GM12878 (cell line): ENCODE data around the gene NPR3. TPM values are rescaled to one million over a fixed set of nuclear protein-coding genes. Genes with fewer than 3 reads are reported as not detected.

Source experiments
- ATAC-seq: fragments of 200-7000 bp; cut with Tn5 transposase; 3 replicates; pipeline ENCODE4 v1.9.1; 2020; ENCODE audit warnings: mild to moderate bottlenecking, moderate library complexity
- BruUV-seq: library from RNA; stranded (reverse); fragments of 400-500 nt; replicated peaks from 2 replicates; lab custom pipeline; 2021; lab: Mats Ljungman, UMichigan
- CTCF ChIA-PET: fragments of 300-600 bp; sonication (Branson Sonifier 250); formaldehyde crosslinking; extraction: SDS; loops from one replicate; lab custom pipeline; 2021; ENCODE audit warnings: inconsistent platforms; lab: Yijun Ruan, JAX
- POLR2A ChIA-PET: fragments of 350-600 bp; formaldehyde crosslinking; extraction: SDS; loops from one replicate; lab custom pipeline; 2021; ENCODE audit warnings: inconsistent platforms; lab: Charles Lee
- RAD21 ChIA-PET: fragments of 300-600 bp; sonication (Branson Sonifier 250); formaldehyde crosslinking; loops from one replicate; lab custom pipeline; 2023; ENCODE audit warnings: antibody characterized with exemption; ENCODE audit not compliant: unreplicated experiment; lab: Charles Lee
- SMC1A ChIA-PET: fragments of 300-600 bp; sonication (Branson Sonifier 250); formaldehyde crosslinking; loops from one replicate; lab custom pipeline; 2023; ENCODE audit not compliant: unreplicated experiment, uncharacterized antibody; lab: Charles Lee
- DNase-seq: peaks from one replicate; pipeline ENCODE4 v3.0.0-alpha.2; 2011; ENCODE audit warnings: low read depth, low spot score
- FAIRE-seq: peaks from 3 replicates; lab custom pipeline; 2011; peaks lifted over from hg19 to GRCh38; lab: Jason Lieb, UNC
- H2AFZ ChIP-seq: 2 replicates; pipeline ENCODE4 v1.6.0; 2011; ENCODE audit warnings: low read depth, low read length, control low read depth; ENCODE audit not compliant: control insufficient read depth
- H3K27ac ChIP-seq: 2 replicates; pipeline ENCODE4 v1.5.1; 2011; ENCODE audit warnings: control low read depth; ENCODE audit not compliant: control insufficient read depth, insufficient read depth
- H3K27me3 ChIP-seq, 2 experiments: replicated peaks in 1 of 2; 2 replicates each; pipeline versions ENCODE4 v1.6.0 to v1.6.1; 2011; ENCODE audit warnings: low read length in 1 of 2; ENCODE audit not compliant: control insufficient read depth in 2 of 2, insufficient read depth in 2 of 2
- H3K36me3 ChIP-seq, 2 experiments: 2 replicates each; pipeline ENCODE4 v1.5.1; 2011; ENCODE audit warnings: low read length in 1 of 2; ENCODE audit not compliant: control insufficient read depth in 2 of 2, insufficient read depth in 2 of 2
- H3K4me1 ChIP-seq: 2 replicates; pipeline ENCODE4 v1.6.1; 2011; ENCODE audit warnings: mild to moderate bottlenecking, low read length, moderate library complexity, mixed read lengths; ENCODE audit not compliant: control insufficient read depth, insufficient read depth
- H3K4me2 ChIP-seq: 2 replicates; pipeline ENCODE4 v1.6.0; 2011; ENCODE audit warnings: control low read depth; ENCODE audit not compliant: control insufficient read depth, insufficient read depth
- H3K4me3 ChIP-seq: fragments of 200-600 bp; sonication (generic); 2 replicates; pipeline ENCODE4 v1.5.1; 2016
- H3K79me2 ChIP-seq: 2 replicates; pipeline ENCODE4 v1.6.0; 2011; ENCODE audit warnings: low read length; ENCODE audit not compliant: control insufficient read depth, insufficient read depth
- H3K9ac ChIP-seq: 2 replicates; pipeline ENCODE4 v1.8.0; 2011; ENCODE audit warnings: low read length, control low read depth, mixed read lengths; ENCODE audit not compliant: control insufficient read depth, insufficient read depth
- H3K9me3 ChIP-seq: replicated peaks from 3 replicates; pipeline ENCODE4 v1.5.1; 2011; ENCODE audit warnings: mild to moderate bottlenecking, low read length; ENCODE audit not compliant: control insufficient read depth, insufficient read depth
- H4K20me1 ChIP-seq: 2 replicates; pipeline ENCODE4 v1.6.0; 2011; ENCODE audit not compliant: control insufficient read depth, insufficient read depth
- EZH2 ChIP-seq: IDR thresholded peaks from 2 replicates; pipeline ENCODE4 v1.6.1; 2012; ENCODE audit warnings: low read depth, mild to moderate bottlenecking, control low read depth, inconsistent platforms, low read length, borderline replicate concordance; ENCODE audit not compliant: control insufficient read depth
- IKZF2 ChIP-seq, 2 experiments: fragments of 450-650 bp; IDR thresholded peaks; 2 replicates each; pipeline ENCODE4 v1.6.1; 2017; ENCODE audit warnings: mild to moderate bottlenecking in 2 of 2, moderate library complexity in 2 of 2
- JUNB ChIP-seq: IDR thresholded peaks from 2 replicates; pipeline ENCODE4 v1.6.1; 2016; ENCODE audit warnings: antibody characterized with exemption, mild to moderate bottlenecking
- MLLT1 ChIP-seq: fragments of 450-650 bp; IDR thresholded peaks from 2 replicates; pipeline ENCODE4 v1.6.1; 2016; ENCODE audit warnings: mild to moderate bottlenecking
- NBN ChIP-seq: fragments of 450-650 bp; IDR thresholded peaks from 2 replicates; pipeline ENCODE4 v1.6.1; 2016
- POU2F2 ChIP-seq: IDR thresholded peaks from 3 replicates; pipeline ENCODE4 v1.6.1; 2011; ENCODE audit warnings: low read depth, mild to moderate bottlenecking, low read length, borderline replicate concordance
- SIX5 ChIP-seq: IDR thresholded peaks from 2 replicates; pipeline ENCODE4 v1.6.1; 2011; ENCODE audit warnings: mild to moderate bottlenecking, low read depth, low read length, moderate library complexity; ENCODE audit not compliant: severe bottlenecking
- TAF1 ChIP-seq: IDR thresholded peaks from 2 replicates; pipeline ENCODE4 v1.6.1; 2011; ENCODE audit warnings: mild to moderate bottlenecking, low read depth, low read length, borderline replicate concordance
- TARDBP ChIP-seq: IDR thresholded peaks from 2 replicates; pipeline ENCODE4 v1.6.1; 2016; ENCODE audit warnings: borderline replicate concordance
- TCF12 ChIP-seq: IDR thresholded peaks from 2 replicates; pipeline ENCODE4 v1.6.1; 2011; ENCODE audit warnings: low read depth, mild to moderate bottlenecking, low read length
- ZNF622 ChIP-seq: fragments of 450-650 bp; IDR thresholded peaks from 2 replicates; pipeline ENCODE4 v1.6.1; 2017; ENCODE audit warnings: mild to moderate bottlenecking, inconsistent platforms
- ZNF687 ChIP-seq: fragments of 450-650 bp; IDR thresholded peaks from 2 replicates; pipeline ENCODE4 v1.6.1; 2017; ENCODE audit warnings: mild to moderate bottlenecking, moderate library complexity
- WGBS: methylation state at CpG from one replicate; pipeline ENCODE4 v1.1.6; 2016; ENCODE audit warnings: low lambda C conversion rate; ENCODE audit not compliant: insufficient replicate concordance, insufficient coverage; ENCODE audit errors: missing lambda C conversion rate; 5-methylcytosine and 5-hydroxymethylcytosine counted together
- in situ Hi-C: fragments of 300-500 bp; cut with MboI; formaldehyde crosslinking; loops from 9 replicates; pipeline ENCODE4 v1.14.3; 2018; ENCODE audit warnings: mixed read lengths
- intact Hi-C: fragments of 100-400 bp; cut with micrococcal nuclease; formaldehyde crosslinking; loops from one replicate; pipeline ENCODE4 v1.14.2; 2022; ENCODE audit not compliant: unreplicated experiment
- polyA plus RNA-seq, 11 experiments: library from polyadenylated mRNA; depleted of rRNA in 4 of 11; unstranded in 6 of 11; stranded (reverse) in 5 of 11; fragments of >200 nt; fragmentation: Nextera tagmentation in 4 of 11; fragmentation: Illumina TruSeq in 1 of 11; extraction: Ambion mirVana in 4 of 11; extraction: Trizol in 1 of 11; gene quantifications; 1 replicate in 1 of 11; 2 replicates in 10 of 11; pipeline versions ENCODE4 v1.2.1 to v1.2.3, GENCODE V29; 2011 to 2016; ENCODE audit warnings: inconsistent platforms in 2 of 11, missing spikeins in 2 of 11, low read depth in 1 of 11
- total RNA-seq, 4 experiments: library from RNA; depleted of rRNA in 3 of 4; stranded (reverse); fragments of >200 nt in 3 of 4; fragmentation: Illumina TruSeq in 1 of 4; extraction: Trizol in 1 of 4; gene quantifications; 2 replicates each; pipeline versions ENCODE4 v1.2.1 to v1.2.3, GENCODE V29; 2013 to 2021

Gene NPR3
- total and polyA plus RNA-seq, 10 of the 15 experiments (the other 5 are each of a cell fraction or from before 2014, with no cell fraction given) = 0.01 to 0.37 (median 0.14) TPM; not detected in 7

- in situ Hi-C loops (no loop called here), intact Hi-C loops (no loop called here)
- DNase-seq (no peak), FAIRE-seq (no peak), ATAC-seq (no peak)
- no peaks in the 10 kb centered on the region for H3K4me1 ChIP-seq
- H3K4me3 ChIP-seq = no peak overlapping the region
- CTCF ChIA-PET = no interaction called here
- H3K79me2 ChIP-seq = no peaks in the 10 kb centered on the region
- POLR2A ChIA-PET = no interaction called here
- H4K20me1 ChIP-seq = no peaks in the 10 kb centered on the region
- no peak overlapping the region for H3K27ac ChIP-seq
- TF ChIP-seq ZNF687 (no peak), TAF1 (no peak), TCF12 (no peak), NBN (no peak), IKZF2 (IDR thresholded peaks at IDR 0.05) (no peak), JUNB (no peak), SIX5 (no peak), POU2F2 (no peak), TARDBP (no peak), MLLT1 (no peak), EZH2 (no peak), ZNF622 (no peak)
- no TSS peak for BruUV-seq
- RAD21 ChIA-PET = no interaction called here
- H3K27me3 ChIP-seq = no peaks in the 10 kb centered on the region
- no peaks in the 10 kb centered on the region for H3K36me3 ChIP-seq
- H3K4me2 ChIP-seq = no peak overlapping the region
- no peaks in the 10 kb centered on the region for H3K9me3 ChIP-seq
- H2AFZ ChIP-seq = no peak overlapping the region
- WGBS = 25% methylated on average over 7 of the region's 7 CpGs
- no peak overlapping the region for H3K9ac ChIP-seq
- SMC1A ChIA-PET = no interaction called here
These were observed 11.8 kb downstream of the NPR3 start for GRCh38 chr5:32722957-32723356.
